Stomach (tissue), 4 donors: ENCODE results near the gene BUD13.

Experiments used
- POLR2A ChIP-seq, 4 donors: fragments of 450-650 bp; IDR thresholded peaks; one replicate each; pipeline ENCODE4 v1.6.1; 2016; ENCODE audit warnings: antibody characterized with exemption in 4 of 4, control low read depth in 2 of 4, mild to moderate bottlenecking in 1 of 4, moderate library complexity in 1 of 4
- POLR2AphosphoS5 ChIP-seq, 3 donors: sonication (generic); formaldehyde crosslinking; IDR thresholded peaks; one replicate each; pipeline ENCODE4 v1.6.1; 2016; ENCODE audit warnings: antibody characterized with exemption in 3 of 3

- TF ChIP-seq POLR2AphosphoS5 (IDR thresholded peaks at IDR 0.05) (no peak), POLR2A (IDR thresholded peaks at IDR 0.05) (no peak)
Observed at GRCh38 chr11:116804001-116804400, 31.2 kb upstream of the BUD13 start.
